Activated CD8-positive, alpha-beta memory T cell treated with anti-CD3 and anti-CD28 coated beads, Interleukin-2, amount 50 U/mL, for 24 hours (primary cell): Measurements from ENCODE around the gene CYP8B1.

Source experiments
- DNase-seq: peaks from one replicate; pipeline ENCODE4 v3.0.0-alpha.2; 2020; ENCODE audit errors: extremely low read depth

Gene CYP8B1

DNA sequence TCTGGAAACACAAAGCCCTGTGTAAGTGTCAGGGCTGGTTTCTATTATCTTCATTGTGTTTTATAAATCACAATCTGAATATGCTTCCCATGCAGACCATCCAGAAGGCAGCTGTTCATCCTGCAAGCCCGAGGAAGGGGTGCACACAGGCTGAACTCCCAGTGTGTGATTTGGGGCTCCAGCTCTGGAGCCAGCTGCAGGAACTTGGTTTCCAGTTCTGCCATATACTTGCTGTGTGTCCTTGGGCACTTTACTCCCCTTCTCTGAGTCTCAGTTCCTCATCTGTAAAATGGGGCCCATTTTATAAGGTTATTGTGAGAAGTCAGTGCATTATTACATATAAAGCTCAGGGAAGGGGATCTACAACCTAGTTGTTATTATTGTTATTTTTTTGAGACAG lies 22.6 kb downstream of the CYP8B1 start:
- no peak for DNase-seq

GRCh38 chr3:42852441-42852840 lies 23.2 kb downstream of the CYP8B1 start:
- DNase-seq, result no peak

GRCh38 chr3:42851228-42851834 lies 24.3 kb downstream of the CYP8B1 start:
- DNase-seq, result no peak

- DNase-seq, result no peak
These were observed 25.4 kb downstream of the CYP8B1 start for GRCh38 chr3:42850263-42850662.

GRCh38 chr3:42849017-42849416 lies 26.7 kb downstream of the CYP8B1 start:
- no peak for DNase-seq

DNA sequence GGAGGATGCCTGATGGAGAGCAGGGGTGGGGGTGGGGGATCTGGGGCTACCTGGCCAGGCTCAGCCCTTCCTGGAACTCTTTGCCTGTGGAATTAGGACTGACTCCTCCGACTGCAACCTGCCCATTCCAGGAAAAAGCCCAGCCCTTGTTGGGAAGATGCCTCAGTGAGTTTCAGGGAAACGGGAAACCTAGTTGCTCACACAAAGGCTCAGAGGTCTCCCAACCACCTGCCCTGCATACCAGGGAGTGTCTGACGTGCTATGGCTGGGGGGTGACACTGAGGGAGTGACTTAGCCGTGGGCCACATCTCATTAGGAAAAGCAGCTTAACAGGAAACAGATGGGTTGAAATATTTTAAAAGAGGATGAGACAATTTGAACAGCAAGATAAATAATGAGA lies 27.9 kb downstream of the CYP8B1 start:
- no peak for DNase-seq

GRCh38 chr3:42846685-42847522 lies 28.8 kb downstream of the CYP8B1 start:
- DNase-seq, result no peak

GRCh38 chr3:42844815-42845214 lies 30.9 kb downstream of the CYP8B1 start:
- DNase-seq, result no peak

- DNase-seq, result no peak
These were observed 31.3 kb downstream of the CYP8B1 start for GRCh38 chr3:42844412-42844713.

DNA sequence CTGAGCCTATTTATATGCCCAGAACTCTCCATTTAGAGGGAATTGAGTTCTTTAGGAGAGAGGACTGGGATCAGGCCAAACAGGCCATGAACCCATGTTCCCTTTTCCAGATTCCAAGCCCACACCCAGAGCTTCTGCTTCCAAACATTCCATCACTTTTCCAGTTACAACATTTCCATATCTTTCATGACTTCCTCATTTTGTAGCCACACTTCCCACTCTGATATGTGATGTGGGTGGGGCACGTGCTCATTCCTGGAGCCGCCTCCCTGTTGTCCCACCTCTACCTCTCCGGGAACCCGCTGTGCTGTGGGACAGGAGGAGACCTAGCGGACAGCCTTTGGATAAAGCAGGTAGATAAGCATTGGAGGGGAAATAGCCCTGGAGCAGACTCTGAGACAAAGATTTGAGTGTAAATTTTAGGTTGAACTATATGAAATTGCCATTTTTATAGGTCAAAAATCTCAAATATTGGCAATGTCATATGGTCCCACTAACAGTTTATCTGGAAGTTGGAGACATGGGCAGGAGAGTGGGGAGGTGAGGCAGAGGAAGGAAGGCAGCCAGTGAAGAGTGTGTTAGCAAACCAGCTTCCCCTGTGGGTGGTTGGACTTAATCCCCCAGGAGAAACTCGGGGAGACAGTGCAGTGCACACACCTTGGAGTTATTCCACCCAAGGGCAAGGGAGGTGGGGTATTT lies 31.8 kb downstream of the CYP8B1 start:
- DNase-seq, result no peak

DNA sequence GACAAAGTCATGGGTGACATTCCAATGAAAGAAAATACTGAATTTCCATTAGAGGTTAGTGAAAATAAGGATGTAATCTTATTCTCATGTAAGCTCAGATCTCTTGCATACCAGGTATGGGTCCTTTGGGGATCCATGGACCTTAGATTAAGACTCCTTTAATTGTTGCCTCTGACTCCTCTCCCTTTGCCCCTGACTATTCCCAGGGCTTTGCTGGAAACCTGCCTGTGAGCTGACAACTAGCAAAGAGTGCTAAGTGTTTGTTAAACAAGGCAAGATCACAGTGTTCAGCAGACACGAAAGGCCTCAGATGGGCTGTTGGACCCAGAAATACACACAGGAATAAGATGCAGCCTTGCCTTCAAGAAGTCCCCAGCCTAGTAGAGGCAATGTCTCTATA lies 34.3 kb downstream of the CYP8B1 start:
- DNase-seq, result no peak

- no peak for DNase-seq
These were observed 36.1 kb downstream of the CYP8B1 start for GRCh38 chr3:42839616-42840015.

GRCh38 chr3:42838571-42838970 lies 37.1 kb downstream of the CYP8B1 start:
- no peak for DNase-seq

- no peak for DNase-seq
These were observed 39.2 kb downstream of the CYP8B1 start for GRCh38 chr3:42836150-42837123.

- peak; percentile 53 for DNase-seq
These were observed 44.4 kb downstream of the CYP8B1 start for GRCh38 chr3:42831321-42831713.

- no peak for DNase-seq
These were observed 45.0 kb downstream of the CYP8B1 start for GRCh38 chr3:42830437-42831320.

GRCh38 chr3:42829628-42830436 lies 45.8 kb downstream of the CYP8B1 start:
- DNase-seq, result no peak

DNA sequence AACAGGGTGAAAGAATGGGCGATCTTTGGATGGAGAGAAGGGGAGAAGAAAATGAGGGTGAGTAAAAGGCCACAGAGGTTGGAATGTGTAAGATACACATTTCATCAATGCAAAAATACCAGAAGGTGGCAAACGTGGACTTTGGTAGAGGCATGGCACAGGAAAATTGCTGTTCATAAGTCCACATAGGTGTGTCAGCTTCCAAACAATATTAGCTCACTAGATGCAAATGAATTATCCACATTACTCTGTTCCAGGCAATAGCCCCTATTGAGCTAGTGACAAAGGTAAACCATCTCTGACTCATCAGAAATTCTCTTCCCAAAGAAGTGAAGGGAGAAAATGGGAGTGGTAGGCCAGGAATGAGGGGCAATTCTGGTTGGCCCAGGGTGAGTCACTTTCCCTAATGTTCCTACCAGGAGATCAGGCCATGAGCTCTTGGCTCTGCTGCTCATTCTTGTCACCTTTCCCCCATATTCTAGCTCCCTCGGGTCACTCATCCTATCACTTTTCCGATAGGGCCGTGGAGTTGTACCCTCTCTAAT lies 46.5 kb downstream of the CYP8B1 start:
- DNase-seq, result no peak

DNA sequence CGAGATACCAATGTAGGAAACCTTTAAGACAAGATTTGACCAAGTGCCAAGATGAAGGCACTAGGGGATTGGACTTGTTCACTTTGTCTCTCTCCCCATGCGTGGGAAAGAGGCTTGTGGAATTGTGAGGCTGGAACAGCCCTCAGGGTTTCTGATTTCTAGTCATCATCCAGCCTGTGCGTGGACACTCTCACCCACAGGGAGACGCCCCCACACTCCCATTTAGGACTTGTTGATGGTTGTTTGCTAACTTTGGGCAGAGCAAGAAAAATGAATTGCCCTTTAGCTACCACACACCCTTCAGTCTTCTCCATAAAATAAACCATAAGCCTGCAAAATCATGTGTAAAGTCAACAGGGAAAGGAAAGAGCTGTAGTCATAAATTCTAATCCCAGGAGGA lies 48.0 kb downstream of the CYP8B1 start:
- no peak for DNase-seq

DNA sequence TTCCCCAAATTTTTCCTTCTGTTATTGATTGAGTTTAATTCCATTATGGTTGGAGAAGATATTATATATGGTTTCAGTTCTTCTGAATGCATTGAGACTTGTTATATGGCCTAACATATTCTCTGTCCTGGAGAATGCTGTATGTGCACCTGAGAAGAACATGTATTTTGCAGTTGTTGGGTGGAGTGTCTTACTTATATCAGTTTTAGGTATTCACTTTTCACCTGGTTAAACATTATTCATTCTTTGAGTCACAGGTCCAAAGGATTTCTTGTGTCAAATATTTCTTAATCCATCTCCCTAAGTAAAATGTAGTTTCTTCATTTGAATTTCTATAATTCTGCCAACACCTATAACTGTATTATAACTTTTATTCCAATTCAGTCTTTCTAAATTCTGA lies 48.7 kb downstream of the CYP8B1 start:
- no peak for DNase-seq
